GM12878 (cell line): ENCODE results near the gene HS3ST5. TPM values are rescaled to one million over a fixed set of nuclear protein-coding genes. Genes with fewer than 3 reads are reported as not detected.
"Not testable (repeated sequence)": the region's sequence is repeated elsewhere in the genome, so short reads cannot be mapped to it uniquely, and the experiment has no call there.

ENCODE experiments used
- ATAC-seq: fragments of 200-7000 bp; cut with Tn5 transposase; 3 replicates; pipeline ENCODE4 v1.9.1; 2020; ENCODE audit warnings: mild to moderate bottlenecking, moderate library complexity
- BruUV-seq: library from RNA; stranded (reverse); fragments of 400-500 nt; replicated peaks from 2 replicates; lab custom pipeline; 2021; lab: Mats Ljungman, UMichigan
- CTCF ChIA-PET: fragments of 300-600 bp; sonication (Branson Sonifier 250); formaldehyde crosslinking; extraction: SDS; loops from one replicate; lab custom pipeline; 2021; ENCODE audit warnings: inconsistent platforms; lab: Yijun Ruan, JAX
- POLR2A ChIA-PET: fragments of 350-600 bp; formaldehyde crosslinking; extraction: SDS; loops from one replicate; lab custom pipeline; 2021; ENCODE audit warnings: inconsistent platforms; lab: Charles Lee
- RAD21 ChIA-PET: fragments of 300-600 bp; sonication (Branson Sonifier 250); formaldehyde crosslinking; loops from one replicate; lab custom pipeline; 2023; ENCODE audit warnings: antibody characterized with exemption; ENCODE audit not compliant: unreplicated experiment; lab: Charles Lee
- SMC1A ChIA-PET: fragments of 300-600 bp; sonication (Branson Sonifier 250); formaldehyde crosslinking; loops from one replicate; lab custom pipeline; 2023; ENCODE audit not compliant: unreplicated experiment, uncharacterized antibody; lab: Charles Lee
- DNase-seq: peaks from one replicate; pipeline ENCODE4 v3.0.0-alpha.2; 2011; ENCODE audit warnings: low read depth, low spot score
- FAIRE-seq: peaks from 3 replicates; lab custom pipeline; 2011; peaks lifted over from hg19 to GRCh38; lab: Jason Lieb, UNC
- H2AFZ ChIP-seq: 2 replicates; pipeline ENCODE4 v1.6.0; 2011; ENCODE audit warnings: low read depth, low read length, control low read depth; ENCODE audit not compliant: control insufficient read depth
- H3K27ac ChIP-seq: 2 replicates; pipeline ENCODE4 v1.5.1; 2011; ENCODE audit warnings: control low read depth; ENCODE audit not compliant: control insufficient read depth, insufficient read depth
- H3K27me3 ChIP-seq, 2 experiments: replicated peaks in 1 of 2; 2 replicates each; pipeline versions ENCODE4 v1.6.0 to v1.6.1; 2011; ENCODE audit warnings: low read length in 1 of 2; ENCODE audit not compliant: control insufficient read depth in 2 of 2, insufficient read depth in 2 of 2
- H3K36me3 ChIP-seq, 2 experiments: 2 replicates each; pipeline ENCODE4 v1.5.1; 2011; ENCODE audit warnings: low read length in 1 of 2; ENCODE audit not compliant: control insufficient read depth in 2 of 2, insufficient read depth in 2 of 2
- H3K4me1 ChIP-seq: 2 replicates; pipeline ENCODE4 v1.6.1; 2011; ENCODE audit warnings: mild to moderate bottlenecking, low read length, moderate library complexity, mixed read lengths; ENCODE audit not compliant: control insufficient read depth, insufficient read depth
- H3K4me2 ChIP-seq: 2 replicates; pipeline ENCODE4 v1.6.0; 2011; ENCODE audit warnings: control low read depth; ENCODE audit not compliant: control insufficient read depth, insufficient read depth
- H3K4me3 ChIP-seq: fragments of 200-600 bp; sonication (generic); 2 replicates; pipeline ENCODE4 v1.5.1; 2016
- H3K79me2 ChIP-seq: 2 replicates; pipeline ENCODE4 v1.6.0; 2011; ENCODE audit warnings: low read length; ENCODE audit not compliant: control insufficient read depth, insufficient read depth
- H3K9ac ChIP-seq: 2 replicates; pipeline ENCODE4 v1.8.0; 2011; ENCODE audit warnings: low read length, control low read depth, mixed read lengths; ENCODE audit not compliant: control insufficient read depth, insufficient read depth
- H3K9me3 ChIP-seq: replicated peaks from 3 replicates; pipeline ENCODE4 v1.5.1; 2011; ENCODE audit warnings: mild to moderate bottlenecking, low read length; ENCODE audit not compliant: control insufficient read depth, insufficient read depth
- H4K20me1 ChIP-seq: 2 replicates; pipeline ENCODE4 v1.6.0; 2011; ENCODE audit not compliant: control insufficient read depth, insufficient read depth
- MLLT1 ChIP-seq: fragments of 450-650 bp; IDR thresholded peaks from 2 replicates; pipeline ENCODE4 v1.6.1; 2016; ENCODE audit warnings: mild to moderate bottlenecking
- SUPT20H ChIP-seq: IDR thresholded peaks from 2 replicates; pipeline ENCODE4 v1.6.1; 2011; ENCODE audit warnings: low read depth, mild to moderate bottlenecking, low read length, moderate library complexity, borderline replicate concordance; ENCODE audit not compliant: control insufficient read depth
- ZBTB4 ChIP-seq: fragments of 450-650 bp; formaldehyde crosslinking; IDR thresholded peaks from 2 replicates; pipeline ENCODE4 v1.4.0; 2022; ENCODE audit warnings: mild to moderate bottlenecking, moderate library complexity
- WGBS: methylation state at CpG from one replicate; pipeline ENCODE4 v1.1.6; 2016; ENCODE audit warnings: low lambda C conversion rate; ENCODE audit not compliant: insufficient replicate concordance, insufficient coverage; ENCODE audit errors: missing lambda C conversion rate; 5-methylcytosine and 5-hydroxymethylcytosine counted together
- in situ Hi-C: fragments of 300-500 bp; cut with MboI; formaldehyde crosslinking; loops from 9 replicates; pipeline ENCODE4 v1.14.3; 2018; ENCODE audit warnings: mixed read lengths
- intact Hi-C: fragments of 100-400 bp; cut with micrococcal nuclease; formaldehyde crosslinking; loops from one replicate; pipeline ENCODE4 v1.14.2; 2022; ENCODE audit not compliant: unreplicated experiment
- polyA plus RNA-seq, 11 experiments: library from polyadenylated mRNA; depleted of rRNA in 4 of 11; unstranded in 6 of 11; stranded (reverse) in 5 of 11; fragments of >200 nt; fragmentation: Nextera tagmentation in 4 of 11; fragmentation: Illumina TruSeq in 1 of 11; extraction: Ambion mirVana in 4 of 11; extraction: Trizol in 1 of 11; gene quantifications; 1 replicate in 1 of 11; 2 replicates in 10 of 11; pipeline versions ENCODE4 v1.2.1 to v1.2.3, GENCODE V29; 2011 to 2016; ENCODE audit warnings: inconsistent platforms in 2 of 11, missing spikeins in 2 of 11, low read depth in 1 of 11
- total RNA-seq, 4 experiments: library from RNA; depleted of rRNA in 3 of 4; stranded (reverse); fragments of >200 nt in 3 of 4; fragmentation: Illumina TruSeq in 1 of 4; extraction: Trizol in 1 of 4; gene quantifications; 2 replicates each; pipeline versions ENCODE4 v1.2.1 to v1.2.3, GENCODE V29; 2013 to 2021

Gene HS3ST5
- total and polyA plus RNA-seq, 10 of the 15 experiments (the other 5 are each of a cell fraction or from before 2014, with no cell fraction given), result 0.04 TPM; not detected in 9

GRCh38 chr6:114020196-114020595 is 322.6 kb downstream of the HS3ST5 start (continued):
- TF ChIP-seq ZBTB4 (no peak), MLLT1 (no peak), SUPT20H (no peak)

GRCh38 chr6:114017146-114017545 is 325.7 kb downstream of the HS3ST5 start:
- in situ Hi-C loops, H3K27me3 ChIP-seq, H3K27ac ChIP-seq, H4K20me1 ChIP-seq, intact Hi-C loops, FAIRE-seq, CTCF ChIA-PET, DNase-seq, POLR2A ChIA-PET, H3K9ac ChIP-seq, H3K36me3 ChIP-seq, SMC1A ChIA-PET, H2AFZ ChIP-seq, H3K4me1 ChIP-seq, H3K79me2 ChIP-seq, ATAC-seq, RAD21 ChIA-PET, BruUV-seq, H3K4me2 ChIP-seq, H3K4me3 ChIP-seq, H3K9me3 ChIP-seq: not testable (repeated sequence)
- 67% methylated on average over 6 of the region's 6 CpGs for whole genome bisulfite sequencing

GRCh38 chr6:114014106-114014505 is 328.7 kb downstream of the HS3ST5 start:
- H2AFZ ChIP-seq, DNase-seq, H3K4me2 ChIP-seq, in situ Hi-C loops, POLR2A ChIA-PET, ATAC-seq, H3K27me3 ChIP-seq, BruUV-seq, H3K4me1 ChIP-seq, H4K20me1 ChIP-seq, H3K27ac ChIP-seq, FAIRE-seq, SMC1A ChIA-PET, intact Hi-C loops, H3K79me2 ChIP-seq, H3K4me3 ChIP-seq, H3K36me3 ChIP-seq, RAD21 ChIA-PET, H3K9ac ChIP-seq, CTCF ChIA-PET, H3K9me3 ChIP-seq: not testable (repeated sequence)
- WGBS, result 3% methylated on average over 2 of the region's 2 CpGs

GRCh38 chr6:114011486-114011885 is 331.3 kb downstream of the HS3ST5 start:
- H3K9me3 ChIP-seq, H3K9ac ChIP-seq, H3K36me3 ChIP-seq, H4K20me1 ChIP-seq, FAIRE-seq, BruUV-seq, ATAC-seq, H2AFZ ChIP-seq, H3K4me3 ChIP-seq, H3K4me2 ChIP-seq, H3K27me3 ChIP-seq, CTCF ChIA-PET, H3K4me1 ChIP-seq, DNase-seq, RAD21 ChIA-PET, H3K27ac ChIP-seq, SMC1A ChIA-PET, intact Hi-C loops, in situ Hi-C loops, POLR2A ChIA-PET, H3K79me2 ChIP-seq: not testable (repeated sequence)
- WGBS, result 33% methylated on average over 7 of the region's 7 CpGs
